PFSK-1 (cell line): Measurements from ENCODE around the gene KIAA1328.

Source experiments
- FOXP2 ChIP-seq: optimal IDR thresholded peaks from 2 replicates; pipeline ENCODE3; 2011; ENCODE audit warnings: borderline replicate concordance, control low read depth, inconsistent platforms; ENCODE audit not compliant: insufficient read depth; ENCODE audit errors: extremely low read length, extremely low read depth
- POLR2AphosphoS5 ChIP-seq: IDR thresholded peaks from 2 replicates; pipeline ENCODE4 v1.6.1; 2012; ENCODE audit warnings: low read depth, mild to moderate bottlenecking, control low read depth, low read length, moderate library complexity
- SIN3A ChIP-seq: IDR thresholded peaks from 2 replicates; pipeline ENCODE4 v1.6.1; 2012; ENCODE audit warnings: mild to moderate bottlenecking, low read length, moderate library complexity, borderline replicate concordance; ENCODE audit not compliant: insufficient read depth
- TAF1 ChIP-seq: IDR thresholded peaks from 2 replicates; pipeline ENCODE4 v1.6.1; 2012; ENCODE audit warnings: low read length, control low read depth, borderline replicate concordance; ENCODE audit not compliant: insufficient read depth
- TF ChIP-seq, protein P1 (sequence below), 2 experiments: IDR thresholded peaks; 2 replicates each; pipeline versions ENCODE4 v1.6.1 to v1.8.0; 2011 to 2012; ENCODE audit warnings: low read depth in 2 of 2, low read length in 2 of 2, control low read depth in 1 of 2, inconsistent platforms in 1 of 2, mild to moderate bottlenecking in 1 of 2, moderate library complexity in 1 of 2; ENCODE audit not compliant: insufficient read depth in 1 of 2

KIAA1328 gene

DNA sequence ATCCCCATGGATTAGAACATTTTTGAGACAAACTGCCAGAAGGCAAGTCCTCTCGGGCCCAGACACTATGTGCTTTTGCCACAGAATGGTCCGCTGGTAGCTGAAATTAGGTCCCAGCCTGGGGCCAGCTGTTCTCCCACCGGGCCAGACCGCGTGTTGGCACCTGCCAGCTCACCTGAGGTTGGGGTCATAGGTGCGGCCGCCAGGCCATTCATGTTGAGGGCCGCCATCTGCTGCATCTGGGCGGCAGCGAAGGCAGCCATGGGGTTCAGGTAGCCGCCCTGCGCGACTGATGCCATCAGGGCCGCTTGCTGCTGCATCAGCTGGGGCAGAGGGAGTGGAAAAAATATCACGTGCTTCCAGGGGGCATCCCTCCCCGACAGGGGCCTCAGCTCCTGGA, 443.9 kb downstream of the KIAA1328 start:
- no peak for TF ChIP-seq FOXP2
- TF ChIP-seq, protein P1, sequence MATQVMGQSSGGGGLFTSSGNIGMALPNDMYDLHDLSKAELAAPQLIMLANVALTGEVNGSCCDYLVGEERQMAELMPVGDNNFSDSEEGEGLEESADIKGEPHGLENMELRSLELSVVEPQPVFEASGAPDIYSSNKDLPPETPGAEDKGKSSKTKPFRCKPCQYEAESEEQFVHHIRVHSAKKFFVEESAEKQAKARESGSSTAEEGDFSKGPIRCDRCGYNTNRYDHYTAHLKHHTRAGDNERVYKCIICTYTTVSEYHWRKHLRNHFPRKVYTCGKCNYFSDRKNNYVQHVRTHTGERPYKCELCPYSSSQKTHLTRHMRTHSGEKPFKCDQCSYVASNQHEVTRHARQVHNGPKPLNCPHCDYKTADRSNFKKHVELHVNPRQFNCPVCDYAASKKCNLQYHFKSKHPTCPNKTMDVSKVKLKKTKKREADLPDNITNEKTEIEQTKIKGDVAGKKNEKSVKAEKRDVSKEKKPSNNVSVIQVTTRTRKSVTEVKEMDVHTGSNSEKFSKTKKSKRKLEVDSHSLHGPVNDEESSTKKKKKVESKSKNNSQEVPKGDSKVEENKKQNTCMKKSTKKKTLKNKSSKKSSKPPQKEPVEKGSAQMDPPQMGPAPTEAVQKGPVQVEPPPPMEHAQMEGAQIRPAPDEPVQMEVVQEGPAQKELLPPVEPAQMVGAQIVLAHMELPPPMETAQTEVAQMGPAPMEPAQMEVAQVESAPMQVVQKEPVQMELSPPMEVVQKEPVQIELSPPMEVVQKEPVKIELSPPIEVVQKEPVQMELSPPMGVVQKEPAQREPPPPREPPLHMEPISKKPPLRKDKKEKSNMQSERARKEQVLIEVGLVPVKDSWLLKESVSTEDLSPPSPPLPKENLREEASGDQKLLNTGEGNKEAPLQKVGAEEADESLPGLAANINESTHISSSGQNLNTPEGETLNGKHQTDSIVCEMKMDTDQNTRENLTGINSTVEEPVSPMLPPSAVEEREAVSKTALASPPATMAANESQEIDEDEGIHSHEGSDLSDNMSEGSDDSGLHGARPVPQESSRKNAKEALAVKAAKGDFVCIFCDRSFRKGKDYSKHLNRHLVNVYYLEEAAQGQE (IDR thresholded peaks at IDR 0.05; ENCODE audit: insufficient read depth in 1 of 2, low read depth in 2 of 2, low read length in 2 of 2), result no peak
- TF ChIP-seq POLR2AphosphoS5, result no peak
- TF ChIP-seq TAF1, result no peak

- TF ChIP-seq, protein P1 (IDR thresholded peaks at IDR 0.05; ENCODE audit: insufficient read depth in 1 of 2, low read depth in 2 of 2, low read length in 2 of 2), result no peak
- TF ChIP-seq POLR2AphosphoS5 (no peak), FOXP2 (no peak), SIN3A (no peak), TAF1 (no peak)
Measured at GRCh38 chr18:37274309-37275236, 445.6 kb downstream of the KIAA1328 start.

- no peak for TF ChIP-seq SIN3A
- no peak for TF ChIP-seq FOXP2
- TF ChIP-seq, protein P1 (IDR thresholded peaks at IDR 0.05; ENCODE audit: insufficient read depth in 1 of 2, low read depth in 2 of 2, low read length in 2 of 2), result no peak
- TF ChIP-seq TAF1, result no peak
- no peak for TF ChIP-seq POLR2AphosphoS5
Measured at GRCh38 chr18:37275237-37275741, 446.4 kb downstream of the KIAA1328 start.

DNA sequence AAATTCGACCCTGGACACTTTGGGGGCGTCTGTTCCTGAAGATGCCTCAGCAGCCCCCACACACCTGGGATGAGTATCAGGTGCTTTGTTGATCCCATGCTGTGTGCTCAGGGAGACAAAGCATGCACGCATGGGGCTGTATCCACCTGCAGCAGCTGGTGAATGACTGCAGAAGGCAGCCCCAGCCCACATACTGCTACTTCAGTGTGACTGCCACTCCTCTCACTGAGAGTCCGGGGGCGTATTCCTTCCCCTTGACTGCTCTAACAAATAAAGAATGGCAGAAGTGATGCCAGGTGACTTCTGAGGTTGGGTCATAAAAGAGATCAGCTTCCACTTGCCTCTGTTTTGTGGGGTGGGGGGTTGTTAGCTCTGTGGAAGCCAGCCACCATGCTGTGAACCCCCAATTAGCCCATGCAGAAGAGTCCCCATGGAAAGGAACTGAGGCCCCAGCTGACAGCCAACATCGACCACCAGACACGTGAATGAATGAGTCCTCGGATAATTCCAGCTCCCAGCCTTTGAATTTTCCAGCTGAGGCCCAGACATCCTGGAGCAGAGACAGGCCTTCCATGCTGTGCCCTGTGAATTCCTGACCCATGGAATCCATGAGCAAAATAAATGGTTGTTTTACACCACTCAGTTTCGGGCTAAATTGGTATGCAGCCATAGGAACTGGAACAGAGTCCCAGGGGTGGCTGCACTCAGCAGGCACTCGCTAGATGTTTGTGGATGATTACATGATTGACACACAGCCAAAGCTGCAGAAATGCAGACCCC, 447.4 kb downstream of the KIAA1328 start:
- no peak for TF ChIP-seq FOXP2
- no peak for TF ChIP-seq SIN3A
- no peak for TF ChIP-seq POLR2AphosphoS5

- TF ChIP-seq SIN3A (no peak), FOXP2 (no peak), POLR2AphosphoS5 (no peak), TAF1 (no peak)
- TF ChIP-seq, protein P1 (IDR thresholded peaks at IDR 0.05; ENCODE audit: insufficient read depth in 1 of 2, low read depth in 2 of 2, low read length in 2 of 2), result no peak
Measured at GRCh38 chr18:37277804-37278203, 448.9 kb downstream of the KIAA1328 start.
